Activated B cell treated with CpG ODN at 0.5 μM for 24 hours (primary cell): ENCODE results near the gene BLOC1S4. TPM values are rescaled to one million over a fixed set of nuclear protein-coding genes. Genes with fewer than 3 reads are reported as not detected.

Experiments
- ATAC-seq: fragments of 200-7000 bp; cut with Tn5 transposase; one replicate; pipeline ENCODE4 v1.10.0; 2021; ENCODE audit warnings: low read depth, mild to moderate bottlenecking, moderate library complexity
- CTCF ChIA-PET: fragments of 350-600 bp; sonication (Branson Sonifier 250); formaldehyde crosslinking; loops from one replicate; lab custom pipeline; 2021; ENCODE audit warnings: antibody characterized with exemption; lab: Charles Lee
- POLR2A ChIA-PET: fragments of 350-600 bp; sonication (Branson Sonifier 250); formaldehyde crosslinking; loops from one replicate; lab custom pipeline; 2021; ENCODE audit warnings: antibody characterized with exemption; lab: Charles Lee
- DNase-seq: peaks from one replicate; pipeline ENCODE4 v3.0.0; 2022
- H3K27ac Mint-ChIP-seq: one replicate; pipeline ENCODE4 v1.8.0; 2020; ENCODE audit warnings: mixed read lengths
- H3K27me3 Mint-ChIP-seq: one replicate; pipeline ENCODE4 v1.8.0; 2021; ENCODE audit warnings: mixed read lengths
- H3K36me3 Mint-ChIP-seq: one replicate; pipeline ENCODE4 v1.8.0; 2021; ENCODE audit warnings: low read depth, mixed read lengths
- H3K4me1 Mint-ChIP-seq: one replicate; pipeline ENCODE4 v1.8.0; 2021; ENCODE audit warnings: mixed read lengths
- H3K4me3 Mint-ChIP-seq: one replicate; pipeline ENCODE4 v1.8.0; 2020; ENCODE audit warnings: mild to moderate bottlenecking, mixed read lengths
- H3K9me3 Mint-ChIP-seq: one replicate; pipeline ENCODE4 v1.8.0; 2020; ENCODE audit warnings: mixed read lengths
- intact Hi-C: fragments of 100-400 bp; cut with micrococcal nuclease; formaldehyde crosslinking; loops from one replicate; pipeline ENCODE4 v1.15.1; 2024
- total RNA-seq: library from RNA; stranded (reverse); gene quantifications from 2 replicates; pipeline ENCODE4 v1.2.3, GENCODE V29; 2022
- TF ChIP-seq, protein P1 (sequence below): fragments of 200-600 bp; IDR thresholded peaks from one replicate; pipeline ENCODE4 v1.8.0; 2022; ENCODE audit warnings: antibody characterized with exemption, mild to moderate bottlenecking

The BLOC1S4 gene
- total RNA-seq, 1 donor from 2014 or later = 19.8 TPM

GRCh38 chr4:6697131-6697530 is 18.8 kb upstream of the BLOC1S4 start:
- Mint-ChIP-seq H3K9me3 (no peaks in the 10 kb centered on the region), H3K27me3 (no peaks in the 10 kb centered on the region), H3K27ac (no peak overlapping the region), H3K36me3 (peaks cover 27% of the 10 kb centered on the region), H3K4me1 (peaks cover 10% of the 10 kb centered on the region), H3K4me3 (no peak overlapping the region)
- TF ChIP-seq, protein P1, sequence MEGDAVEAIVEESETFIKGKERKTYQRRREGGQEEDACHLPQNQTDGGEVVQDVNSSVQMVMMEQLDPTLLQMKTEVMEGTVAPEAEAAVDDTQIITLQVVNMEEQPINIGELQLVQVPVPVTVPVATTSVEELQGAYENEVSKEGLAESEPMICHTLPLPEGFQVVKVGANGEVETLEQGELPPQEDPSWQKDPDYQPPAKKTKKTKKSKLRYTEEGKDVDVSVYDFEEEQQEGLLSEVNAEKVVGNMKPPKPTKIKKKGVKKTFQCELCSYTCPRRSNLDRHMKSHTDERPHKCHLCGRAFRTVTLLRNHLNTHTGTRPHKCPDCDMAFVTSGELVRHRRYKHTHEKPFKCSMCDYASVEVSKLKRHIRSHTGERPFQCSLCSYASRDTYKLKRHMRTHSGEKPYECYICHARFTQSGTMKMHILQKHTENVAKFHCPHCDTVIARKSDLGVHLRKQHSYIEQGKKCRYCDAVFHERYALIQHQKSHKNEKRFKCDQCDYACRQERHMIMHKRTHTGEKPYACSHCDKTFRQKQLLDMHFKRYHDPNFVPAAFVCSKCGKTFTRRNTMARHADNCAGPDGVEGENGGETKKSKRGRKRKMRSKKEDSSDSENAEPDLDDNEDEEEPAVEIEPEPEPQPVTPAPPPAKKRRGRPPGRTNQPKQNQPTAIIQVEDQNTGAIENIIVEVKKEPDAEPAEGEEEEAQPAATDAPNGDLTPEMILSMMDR = no peak
- POLR2A ChIA-PET = no interaction called here
- no peak for ATAC-seq
- CTCF ChIA-PET = no interaction called here
- intact Hi-C loops = no loop called here
- no peak for DNase-seq

DNA sequence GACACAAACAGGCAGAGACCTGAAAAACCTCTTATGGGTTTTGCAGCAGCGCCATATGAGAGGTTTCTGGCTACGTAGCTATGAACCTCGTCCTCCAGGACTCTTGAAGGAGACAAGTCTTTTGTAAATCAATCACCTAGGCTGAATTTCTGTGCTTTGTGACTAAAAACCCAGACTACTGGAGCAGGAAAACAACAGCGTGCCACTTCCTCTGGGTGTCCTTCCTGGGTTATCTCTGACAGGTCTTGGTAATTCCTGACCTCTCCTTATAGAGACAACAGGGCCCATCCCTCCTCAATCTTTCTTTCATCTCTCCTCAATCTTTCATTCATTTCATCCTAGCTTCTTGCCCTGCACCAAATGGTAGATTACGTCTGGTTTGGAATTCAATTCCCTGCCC is 16.6 kb upstream of the BLOC1S4 start:
- CTCF ChIA-PET = no interaction called here
- H3K4me3 Mint-ChIP-seq = no peak overlapping the region

GRCh38 chr4:6699903-6700302 is 16.1 kb upstream of the BLOC1S4 start:
- no peak overlapping the region for H3K27ac Mint-ChIP-seq

More for the DNA sequence above, 16.6 kb upstream of the BLOC1S4 start:
- DNase-seq (no peak), ATAC-seq (no peak)
- POLR2A ChIA-PET = interaction anchor here (0.6 kb wide), 1 partner anchor 368 kb away, joined by 3 read pairs; no protein-coding TSS in a partner anchor
- Mint-ChIP-seq H3K4me1 (peaks cover 11% of the 10 kb centered on the region), H3K27ac (no peak overlapping the region), H3K27me3 (no peaks in the 10 kb centered on the region), H3K9me3 (no peaks in the 10 kb centered on the region), H3K36me3 (peaks cover 40% of the 10 kb centered on the region)
- TF ChIP-seq, protein P1 = no peak
- intact Hi-C loops = no loop called here

GRCh38 chr4:6701371-6701770 is 14.6 kb upstream of the BLOC1S4 start:
- no peaks in the 10 kb centered on the region for H3K27me3 Mint-ChIP-seq
- H3K4me3 Mint-ChIP-seq = no peak overlapping the region
- no peak for DNase-seq
- no peaks in the 10 kb centered on the region for H3K9me3 Mint-ChIP-seq
- TF ChIP-seq, protein P1 = no peak
- peaks cover 25% of the 10 kb centered on the region for H3K4me1 Mint-ChIP-seq
- ChIA-PET POLR2A (no interaction called here), CTCF (no interaction called here)
- no peak for ATAC-seq
- peaks cover 51% of the 10 kb centered on the region for H3K36me3 Mint-ChIP-seq
- intact Hi-C loops = no loop called here
- H3K27ac Mint-ChIP-seq = no peak overlapping the region

More at GRCh38 chr4:6699903-6700302, 16.1 kb upstream of the BLOC1S4 start:
- ATAC-seq (no peak), DNase-seq (no peak)
- POLR2A ChIA-PET = interaction anchor here (0.5 to 1.1 kb wide), 2 partner anchors 25 to 93 kb away, joined by 4 to 5 read pairs; no protein-coding TSS in a partner anchor
- Mint-ChIP-seq H3K4me3 (no peak overlapping the region), H3K27me3 (no peaks in the 10 kb centered on the region), H3K36me3 (peaks cover 42% of the 10 kb centered on the region), H3K9me3 (no peaks in the 10 kb centered on the region), H3K4me1 (peaks cover 16% of the 10 kb centered on the region)
- CTCF ChIA-PET = no interaction called here
- intact Hi-C loops = no loop called here
- TF ChIP-seq, protein P1 = no peak

GRCh38 chr4:6702761-6703160 is 13.2 kb upstream of the BLOC1S4 start:
- Mint-ChIP-seq H3K4me1 (peaks cover 32% of the 10 kb centered on the region), H3K36me3 (peaks cover 61% of the 10 kb centered on the region), H3K27ac (no peak overlapping the region), H3K27me3 (no peaks in the 10 kb centered on the region), H3K9me3 (no peaks in the 10 kb centered on the region), H3K4me3 (no peak overlapping the region)
- ATAC-seq (no peak), DNase-seq (no peak)
- ChIA-PET POLR2A (no interaction called here), CTCF (no interaction called here)
- intact Hi-C loops = no loop called here
- TF ChIP-seq, protein P1 = no peak
